ENCODE results near the gene SPTLC3. TPM values are rescaled to one million over a fixed set of nuclear protein-coding genes. Genes with fewer than 3 reads are reported as not detected.

The SPTLC3 gene
- total and polyA plus RNA-seq, 2 donors (not counting 1 experiment from before 2014, with no cell fraction given), result 4.0 TPM

DNA sequence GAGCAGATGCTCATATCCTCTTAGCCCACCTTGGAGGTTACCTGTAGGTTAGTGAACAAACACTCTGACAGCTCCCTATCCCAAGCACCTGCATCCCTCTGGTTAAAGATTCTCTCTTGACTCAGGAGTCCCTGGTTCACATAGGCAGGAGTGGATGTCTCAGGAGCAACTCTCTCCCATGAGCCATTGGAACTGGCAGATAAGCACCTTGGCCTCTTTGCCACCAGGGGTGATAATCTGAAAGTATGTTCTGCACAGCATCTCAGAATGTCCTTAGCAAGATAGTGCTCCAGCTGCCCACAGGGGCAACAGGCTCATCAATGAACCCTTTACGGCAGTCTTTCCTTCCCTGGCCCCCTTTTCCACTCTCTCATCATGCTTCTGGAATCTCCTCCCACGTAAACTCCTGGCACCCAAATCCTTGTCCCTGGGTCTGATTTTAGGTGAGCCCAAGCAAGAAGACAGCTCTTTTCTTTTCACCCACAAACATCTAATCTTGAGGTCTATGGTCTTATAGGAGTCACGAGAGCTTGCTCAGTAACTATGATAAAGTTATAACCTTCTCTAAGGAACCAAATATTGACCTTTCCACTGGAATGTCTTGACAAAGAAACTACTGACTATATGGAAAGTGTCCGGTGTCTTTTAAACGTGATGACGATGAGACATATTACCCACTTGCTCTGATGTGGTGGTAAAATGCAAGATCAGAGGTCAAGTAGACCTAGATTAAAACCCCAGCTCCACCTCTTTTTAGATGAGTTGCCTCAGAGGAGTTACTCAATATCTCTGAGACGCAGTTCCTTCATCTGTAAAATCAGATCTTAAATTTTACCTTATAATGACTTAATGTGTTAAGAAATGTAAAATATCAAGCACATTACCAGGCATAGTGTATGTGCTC is 172.5 kb downstream of the SPTLC3 start:
- Histone ChIP-seq H2AFZ (ENCODE audit: low read length) (no peak overlapping the region), H4K20me1 (ENCODE audit: control insufficient read depth, extremely low read depth, insufficient read depth, low read length) (no peaks in the 10 kb centered on the region), H3K27me3 (ENCODE audit: control insufficient read depth, insufficient read depth, low read length) (no peaks in the 10 kb centered on the region), H3K4me2 (ENCODE audit: extremely low read depth, insufficient read depth, low read length) (no peak overlapping the region), H3K4me1 (ENCODE audit: control insufficient read depth, extremely low read depth, insufficient read depth, low read length) (no peaks in the 10 kb centered on the region), H3K36me3 (ENCODE audit: control insufficient read depth, insufficient read depth, low read length) (no peaks in the 10 kb centered on the region), H3K9me3 (ENCODE audit: control insufficient read depth, insufficient read depth, low read depth, low read length) (no peaks in the 10 kb centered on the region), H3K4me3 (replicated peaks in 1 of 4; ENCODE audit: control extremely low read depth in 1 of 4, insufficient read depth in 1 of 4, low read depth in 3 of 4, low read length in 4 of 4) (no peak overlapping the region), H3K9ac (ENCODE audit: insufficient read depth, low read length) (no peak overlapping the region), H3K79me2 (ENCODE audit: control insufficient read depth, insufficient read depth, low read length) (no peaks in the 10 kb centered on the region), H3K27ac (ENCODE audit: insufficient read depth, low read length) (no peak overlapping the region)
- TF ChIP-seq EZH2 (IDR thresholded peaks at IDR 0.05; ENCODE audit: low read length, missing control alignments), result no peak
- TF ChIP-seq, protein P1, sequence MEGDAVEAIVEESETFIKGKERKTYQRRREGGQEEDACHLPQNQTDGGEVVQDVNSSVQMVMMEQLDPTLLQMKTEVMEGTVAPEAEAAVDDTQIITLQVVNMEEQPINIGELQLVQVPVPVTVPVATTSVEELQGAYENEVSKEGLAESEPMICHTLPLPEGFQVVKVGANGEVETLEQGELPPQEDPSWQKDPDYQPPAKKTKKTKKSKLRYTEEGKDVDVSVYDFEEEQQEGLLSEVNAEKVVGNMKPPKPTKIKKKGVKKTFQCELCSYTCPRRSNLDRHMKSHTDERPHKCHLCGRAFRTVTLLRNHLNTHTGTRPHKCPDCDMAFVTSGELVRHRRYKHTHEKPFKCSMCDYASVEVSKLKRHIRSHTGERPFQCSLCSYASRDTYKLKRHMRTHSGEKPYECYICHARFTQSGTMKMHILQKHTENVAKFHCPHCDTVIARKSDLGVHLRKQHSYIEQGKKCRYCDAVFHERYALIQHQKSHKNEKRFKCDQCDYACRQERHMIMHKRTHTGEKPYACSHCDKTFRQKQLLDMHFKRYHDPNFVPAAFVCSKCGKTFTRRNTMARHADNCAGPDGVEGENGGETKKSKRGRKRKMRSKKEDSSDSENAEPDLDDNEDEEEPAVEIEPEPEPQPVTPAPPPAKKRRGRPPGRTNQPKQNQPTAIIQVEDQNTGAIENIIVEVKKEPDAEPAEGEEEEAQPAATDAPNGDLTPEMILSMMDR (conservative IDR thresholded peaks at IDR 0.05 in 1 of 2, IDR thresholded peaks at IDR 0.05 in 1 of 2; ENCODE audit: low read depth in 1 of 2, low read length in 2 of 2), result no peak
- no peak for DNase-seq (ENCODE audit: low read depth in 2 of 2)

DNA sequence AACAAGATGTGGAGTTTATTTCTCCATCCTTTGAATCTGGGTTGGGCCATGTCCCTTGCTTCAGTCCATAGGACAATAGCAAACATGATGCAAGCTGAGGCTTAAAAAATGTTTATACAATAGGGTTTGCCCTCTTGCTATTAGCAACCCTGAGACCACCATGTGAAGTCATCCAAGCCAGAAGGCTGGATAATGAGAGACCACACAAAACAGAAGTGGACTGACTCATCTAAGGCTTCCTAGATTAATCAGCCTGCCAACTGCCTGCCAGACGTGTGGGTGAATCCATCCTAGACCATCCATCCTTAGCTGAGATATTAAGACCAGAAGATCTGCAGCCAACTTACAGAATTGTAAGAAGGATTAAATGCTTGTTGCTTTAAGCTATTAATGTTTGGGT is 174.2 kb downstream of the SPTLC3 start:
- TF ChIP-seq, protein P1 (conservative IDR thresholded peaks at IDR 0.05 in 1 of 2, IDR thresholded peaks at IDR 0.05 in 1 of 2; ENCODE audit: low read depth in 1 of 2, low read length in 2 of 2), result no peak
- TF ChIP-seq EZH2 (IDR thresholded peaks at IDR 0.05; ENCODE audit: low read length, missing control alignments), result no peak
- Histone ChIP-seq H4K20me1 (ENCODE audit: control insufficient read depth, extremely low read depth, insufficient read depth, low read length) (no peaks in the 10 kb centered on the region), H3K9me3 (ENCODE audit: control insufficient read depth, insufficient read depth, low read depth, low read length) (no peaks in the 10 kb centered on the region), H3K36me3 (ENCODE audit: control insufficient read depth, insufficient read depth, low read length) (no peaks in the 10 kb centered on the region), H3K4me3 (replicated peaks in 1 of 4; ENCODE audit: control extremely low read depth in 1 of 4, insufficient read depth in 1 of 4, low read depth in 3 of 4, low read length in 4 of 4) (no peak overlapping the region), H3K4me1 (ENCODE audit: control insufficient read depth, extremely low read depth, insufficient read depth, low read length) (no peaks in the 10 kb centered on the region), H2AFZ (ENCODE audit: low read length) (no peak overlapping the region), H3K27me3 (ENCODE audit: control insufficient read depth, insufficient read depth, low read length) (no peaks in the 10 kb centered on the region), H3K79me2 (ENCODE audit: control insufficient read depth, insufficient read depth, low read length) (no peaks in the 10 kb centered on the region), H3K4me2 (ENCODE audit: extremely low read depth, insufficient read depth, low read length) (no peak overlapping the region), H3K27ac (ENCODE audit: insufficient read depth, low read length) (no peak overlapping the region), H3K9ac (ENCODE audit: insufficient read depth, low read length) (no peak overlapping the region)
- no peak for DNase-seq (ENCODE audit: low read depth in 2 of 2)

DNA sequence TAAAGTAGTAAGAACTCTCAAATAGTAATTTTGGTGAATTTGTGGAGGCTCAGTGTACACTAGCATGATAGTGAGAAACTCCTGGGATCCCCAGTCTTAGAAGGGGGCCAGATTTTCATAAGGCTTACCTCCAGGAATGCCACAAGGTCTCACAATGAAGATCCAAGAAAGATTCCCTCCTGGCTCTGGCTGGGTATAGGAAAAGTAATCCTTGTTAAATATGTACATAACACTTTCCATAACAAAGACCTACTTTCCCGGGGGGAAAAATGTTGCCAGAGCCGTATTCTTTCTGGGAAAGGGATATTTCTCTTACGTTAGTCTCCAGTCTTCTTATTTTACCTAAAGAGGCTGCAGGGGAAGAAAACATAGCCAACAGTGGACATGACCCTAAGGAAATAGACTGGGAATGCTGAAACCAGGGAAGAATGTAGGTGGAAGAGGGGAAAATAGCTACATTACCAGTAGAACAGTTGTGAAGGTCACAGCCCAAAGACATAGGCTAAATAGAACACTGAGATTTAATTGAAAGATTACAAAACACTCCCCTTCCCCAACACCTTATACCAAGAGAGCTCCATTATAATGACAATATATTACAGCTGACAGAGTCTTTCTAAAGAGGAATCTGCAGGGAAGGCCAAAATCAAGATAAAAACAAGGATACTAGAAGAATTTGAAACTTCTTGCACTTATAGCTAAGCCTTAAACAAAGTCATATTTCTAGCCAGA is 177.4 kb downstream of the SPTLC3 start:
- Histone ChIP-seq H3K9ac (ENCODE audit: insufficient read depth, low read length) (no peak overlapping the region), H3K27ac (ENCODE audit: insufficient read depth, low read length) (no peak overlapping the region), H3K36me3 (ENCODE audit: control insufficient read depth, insufficient read depth, low read length) (no peaks in the 10 kb centered on the region), H3K4me1 (ENCODE audit: control insufficient read depth, extremely low read depth, insufficient read depth, low read length) (no peaks in the 10 kb centered on the region), H2AFZ (ENCODE audit: low read length) (no peak overlapping the region), H3K4me2 (ENCODE audit: extremely low read depth, insufficient read depth, low read length) (no peak overlapping the region), H3K4me3 (replicated peaks in 1 of 4; ENCODE audit: control extremely low read depth in 1 of 4, insufficient read depth in 1 of 4, low read depth in 3 of 4, low read length in 4 of 4) (no peak overlapping the region), H3K79me2 (ENCODE audit: control insufficient read depth, insufficient read depth, low read length) (no peaks in the 10 kb centered on the region), H3K27me3 (ENCODE audit: control insufficient read depth, insufficient read depth, low read length) (no peaks in the 10 kb centered on the region), H3K9me3 (ENCODE audit: control insufficient read depth, insufficient read depth, low read depth, low read length) (no peaks in the 10 kb centered on the region), H4K20me1 (ENCODE audit: control insufficient read depth, extremely low read depth, insufficient read depth, low read length) (no peaks in the 10 kb centered on the region)
- TF ChIP-seq, protein P1 (conservative IDR thresholded peaks at IDR 0.05 in 1 of 2, IDR thresholded peaks at IDR 0.05 in 1 of 2; ENCODE audit: low read depth in 1 of 2, low read length in 2 of 2), result no peak
- no peak for TF ChIP-seq EZH2 (IDR thresholded peaks at IDR 0.05; ENCODE audit: low read length, missing control alignments)
- DNase-seq (ENCODE audit: low read depth in 2 of 2), result no peak

All from fibroblast of lung (primary cell).